Stomach smooth muscle (tissue), 2 donors: ENCODE results near the gene DIP2B.
"Not testable (repeated sequence)": the region's sequence is repeated elsewhere in the genome, so short reads cannot be mapped to it uniquely, and the experiment has no call there.

Experiments
- H3K27ac ChIP-seq: one replicate; pipeline ENCODE4 v1.7.0; 2013; ENCODE audit warnings: mild to moderate bottlenecking, low read length, inconsistent platforms
- H3K27me3 ChIP-seq, 2 donors: one replicate each; pipeline ENCODE4 v1.7.0; 2013; ENCODE audit warnings: low read length in 2 of 2; ENCODE audit not compliant: insufficient read depth in 2 of 2, control insufficient read depth in 1 of 2
- H3K36me3 ChIP-seq, 2 donors: one replicate each; pipeline ENCODE4 v1.7.0; 2013; ENCODE audit warnings: low read length in 2 of 2; ENCODE audit not compliant: control insufficient read depth in 2 of 2, insufficient read depth in 2 of 2
- H3K4me1 ChIP-seq: one replicate; pipeline ENCODE4 v1.7.0; 2013; ENCODE audit warnings: low read length; ENCODE audit not compliant: control insufficient read depth, insufficient read depth
- H3K4me3 ChIP-seq, 2 donors: one replicate each; pipeline ENCODE4 v1.7.0; 2013; ENCODE audit warnings: low read length in 2 of 2
- H3K9ac ChIP-seq, 2 donors: one replicate each; pipeline ENCODE4 v1.7.0; 2013; ENCODE audit warnings: low read length in 2 of 2, mild to moderate bottlenecking in 1 of 2
- H3K9me3 ChIP-seq, 2 donors: one replicate each; pipeline ENCODE4 v1.7.0; 2013; ENCODE audit warnings: low read length in 2 of 2; ENCODE audit not compliant: control insufficient read depth in 2 of 2
- donor health status: healthy.
- donor health status: Pancreatic carcinoma.

DIP2B gene

DNA sequence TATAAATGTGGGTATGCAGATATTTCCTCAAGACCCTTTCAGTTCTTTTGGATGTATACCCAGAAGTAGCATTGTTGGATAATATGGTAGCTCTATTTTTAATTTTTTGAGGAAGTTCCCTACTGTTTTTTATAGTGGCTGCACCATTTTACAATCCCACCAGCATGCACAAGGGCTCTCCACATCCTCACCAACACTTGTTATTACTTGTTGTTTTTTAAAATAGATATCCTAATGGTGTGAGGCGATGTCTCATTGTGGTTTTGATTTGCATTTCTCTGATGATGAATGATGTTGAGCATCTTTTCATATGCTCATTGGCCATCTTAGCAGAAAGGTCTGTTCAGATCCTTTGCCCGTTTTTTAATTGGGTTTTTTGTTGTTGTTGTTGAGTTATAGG, 47.1 kb downstream of the DIP2B start:
- Histone ChIP-seq H3K4me1 (no peaks in the 10 kb centered on the region), H3K27ac (no peak overlapping the region), H3K9ac (no peak overlapping the region), H3K9me3 (no peaks in the 10 kb centered on the region), H3K36me3 (peaks cover 0 to 3% of the 10 kb centered on the region in 2 donors), H3K4me3 (no peak overlapping the region), H3K27me3 (no peaks in the 10 kb centered on the region)

DNA sequence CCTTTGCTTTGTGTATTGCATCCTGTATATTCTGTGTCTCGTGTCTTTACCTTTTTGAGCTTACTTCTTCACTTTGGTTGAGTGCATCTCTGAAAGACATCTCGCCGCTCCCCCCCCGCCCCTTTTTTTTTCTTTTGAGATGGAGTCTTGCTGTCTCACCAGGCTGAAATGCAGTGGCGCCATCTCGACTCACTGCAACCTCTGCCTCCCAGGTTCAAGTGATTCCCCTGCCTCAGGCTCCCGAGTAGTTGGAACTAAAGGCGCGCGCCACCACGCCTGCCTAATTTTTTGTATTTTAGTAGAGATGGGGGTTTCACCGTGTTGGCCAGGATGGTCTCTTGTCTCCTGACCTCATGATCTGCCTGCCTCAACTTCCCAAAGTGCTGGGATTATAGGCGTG, 49.9 kb downstream of the DIP2B start:
- Histone ChIP-seq H3K4me1 (no peaks in the 10 kb centered on the region), H3K9ac (no peak overlapping the region), H3K9me3 (no peaks in the 10 kb centered on the region), H3K36me3 (peaks cover 0 to 3% of the 10 kb centered on the region in 2 donors), H3K4me3 (no peak overlapping the region), H3K27me3 (no peaks in the 10 kb centered on the region), H3K27ac (no peak overlapping the region)

GRCh38 chr12:50555471-50555885, 50.7 kb downstream of the DIP2B start:
- Histone ChIP-seq H3K4me3 (no peak overlapping the region), H3K9me3 (no peaks in the 10 kb centered on the region), H3K9ac (no peak overlapping the region), H3K4me1 (no peaks in the 10 kb centered on the region), H3K27me3 (no peaks in the 10 kb centered on the region), H3K27ac (no peak overlapping the region), H3K36me3 (peaks cover 0 to 3% of the 10 kb centered on the region in 2 donors)

DNA sequence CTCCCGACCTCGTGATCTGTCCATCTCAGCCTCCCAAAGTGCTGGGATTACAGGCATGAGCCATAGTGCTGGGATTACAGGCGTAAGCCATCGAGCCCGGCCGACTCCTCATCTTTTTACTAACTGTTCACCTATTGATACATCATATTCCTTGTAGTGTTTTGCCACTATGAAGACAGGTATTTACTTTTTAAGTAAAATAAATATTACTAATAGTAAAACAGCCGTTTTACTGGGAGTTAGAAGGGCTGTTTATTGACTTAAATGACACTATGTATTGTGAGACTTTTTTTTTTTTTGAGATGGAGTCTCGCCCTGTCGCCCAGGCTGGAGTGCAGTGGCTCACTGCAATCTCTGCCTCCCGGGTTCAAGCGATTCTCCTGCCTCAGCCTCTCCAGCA, 51.5 kb downstream of the DIP2B start:
- Histone ChIP-seq H3K9ac (no peak overlapping the region), H3K27me3 (no peaks in the 10 kb centered on the region), H3K36me3 (peaks cover 0 to 3% of the 10 kb centered on the region in 2 donors), H3K9me3 (no peaks in the 10 kb centered on the region), H3K27ac (no peak overlapping the region), H3K4me1 (no peaks in the 10 kb centered on the region), H3K4me3 (no peak overlapping the region)

DNA sequence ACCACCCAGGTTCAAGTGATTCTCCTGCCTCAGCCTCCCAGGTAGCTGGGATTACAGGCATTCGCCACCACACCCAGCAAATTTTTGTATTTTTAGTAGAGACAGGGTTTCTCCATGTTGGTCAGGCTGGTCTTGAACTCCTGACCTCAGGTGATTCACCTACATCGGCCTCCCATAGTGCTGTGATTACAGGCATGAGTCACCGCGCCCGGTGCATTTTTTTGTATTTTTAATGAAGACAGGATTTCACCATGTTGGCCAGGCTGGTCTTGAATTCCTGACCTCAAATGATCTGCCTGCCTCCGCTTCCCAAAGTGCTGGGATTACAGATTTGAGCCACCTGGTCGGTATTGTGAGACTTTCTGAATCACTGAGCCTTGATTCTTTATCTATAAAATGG, 52.0 kb downstream of the DIP2B start:
- not testable (repeated sequence) for H3K27ac ChIP-seq, H3K4me1 ChIP-seq, H3K4me3 ChIP-seq, H3K9ac ChIP-seq, H3K9me3 ChIP-seq, H3K27me3 ChIP-seq, H3K36me3 ChIP-seq

GRCh38 chr12:50557421-50557820, 52.6 kb downstream of the DIP2B start:
- H3K4me1 ChIP-seq = no peaks in the 10 kb centered on the region

GRCh38 chr12:50558970-50559369, 54.2 kb downstream of the DIP2B start:
- Histone ChIP-seq H3K9ac (no peak overlapping the region), H3K27me3 (no peaks in the 10 kb centered on the region), H3K36me3 (no peaks in the 10 kb centered on the region), H3K4me3 (no peak overlapping the region), H3K27ac (no peak overlapping the region), H3K4me1 (no peaks in the 10 kb centered on the region), H3K9me3 (no peaks in the 10 kb centered on the region)

More at GRCh38 chr12:50557421-50557820, 52.6 kb downstream of the DIP2B start:
- no peak overlapping the region for H3K9ac ChIP-seq
- peaks cover 0 to 3% of the 10 kb centered on the region in 2 donors for H3K36me3 ChIP-seq
- no peak overlapping the region for H3K27ac ChIP-seq
- H3K27me3 ChIP-seq = no peaks in the 10 kb centered on the region
- no peak overlapping the region for H3K4me3 ChIP-seq
- no peaks in the 10 kb centered on the region for H3K9me3 ChIP-seq

GRCh38 chr12:50562520-50563433, 58.0 kb downstream of the DIP2B start:
- Histone ChIP-seq H3K9me3 (no peaks in the 10 kb centered on the region), H3K4me3 (no peak overlapping the region), H3K36me3 (no peaks in the 10 kb centered on the region), H3K4me1 (no peaks in the 10 kb centered on the region), H3K9ac (no peak overlapping the region), H3K27me3 (no peaks in the 10 kb centered on the region), H3K27ac (no peak overlapping the region)

DNA sequence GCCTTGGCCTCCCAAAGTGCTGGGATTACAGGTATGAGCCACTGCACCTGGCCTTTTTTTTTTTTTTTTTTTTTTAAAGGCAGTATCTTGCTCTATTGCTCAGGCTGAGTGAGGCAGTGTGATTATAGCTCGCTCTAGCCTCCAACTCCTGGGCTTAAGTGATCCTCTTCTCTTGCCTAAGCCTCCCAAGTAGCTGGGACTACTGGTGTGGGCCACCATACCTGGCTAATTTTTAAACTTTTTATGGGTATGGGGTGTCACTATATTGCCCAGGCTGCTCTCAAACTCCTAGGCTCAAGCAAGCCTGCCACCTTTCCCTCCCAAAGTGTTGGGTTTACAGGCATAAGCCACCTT, 58.6 kb downstream of the DIP2B start:
- no peaks in the 10 kb centered on the region for H3K9me3 ChIP-seq
- no peak overlapping the region for H3K4me3 ChIP-seq
- no peak overlapping the region for H3K9ac ChIP-seq
- no peaks in the 10 kb centered on the region for H3K36me3 ChIP-seq
- no peak overlapping the region for H3K27ac ChIP-seq
- no peaks in the 10 kb centered on the region for H3K4me1 ChIP-seq
- no peaks in the 10 kb centered on the region for H3K27me3 ChIP-seq

DNA sequence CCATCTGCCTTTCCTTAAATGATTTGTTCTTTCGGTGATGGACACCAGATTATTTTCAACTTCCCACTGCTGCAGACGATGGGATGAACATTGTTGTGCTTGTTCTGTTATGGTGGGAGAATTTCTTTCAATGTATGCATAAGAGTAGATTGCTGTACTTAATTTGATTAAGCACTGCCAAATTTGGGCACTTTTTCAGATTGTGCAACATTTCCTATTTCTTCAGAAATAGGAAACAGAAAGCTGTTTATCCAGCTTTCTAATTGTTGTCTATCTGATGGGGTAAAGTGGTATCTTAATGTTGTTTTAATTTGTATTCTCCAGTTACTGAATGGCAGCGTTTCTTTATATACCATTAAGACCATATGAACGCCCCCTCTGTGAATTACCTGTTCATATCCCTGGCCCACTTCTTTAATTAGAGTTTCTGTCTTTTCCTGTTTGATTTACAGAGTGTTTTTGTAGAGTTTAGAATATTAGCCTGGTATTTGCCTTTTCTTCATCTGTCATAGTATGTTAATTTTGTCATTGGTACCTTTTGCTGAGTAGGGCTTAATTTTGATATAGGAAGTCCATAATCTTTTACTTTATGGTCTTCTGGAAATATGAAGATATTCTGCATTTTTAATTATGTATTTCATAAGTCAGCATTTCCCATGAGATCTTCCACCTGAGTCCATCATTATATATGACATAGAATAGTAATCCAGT, 59.6 kb downstream of the DIP2B start:
- Histone ChIP-seq H3K4me3 (no peak overlapping the region), H3K27ac (no peak overlapping the region), H3K36me3 (no peaks in the 10 kb centered on the region), H3K9ac (no peak overlapping the region), H3K27me3 (no peaks in the 10 kb centered on the region), H3K9me3 (no peaks in the 10 kb centered on the region), H3K4me1 (peaks cover 7% of the 10 kb centered on the region)

- Histone ChIP-seq H3K27ac (no peak overlapping the region), H3K4me1 (peaks cover 9% of the 10 kb centered on the region), H3K9me3 (no peaks in the 10 kb centered on the region), H3K4me3 (no peak overlapping the region), H3K9ac (no peak overlapping the region), H3K36me3 (no peaks in the 10 kb centered on the region), H3K27me3 (no peaks in the 10 kb centered on the region)
Observed at GRCh38 chr12:50564948-50565297, 60.1 kb downstream of the DIP2B start.
